HG03196 (cell line): ENCODE data around the gene BMPR1B.

ENCODE experiments used
- ATAC-seq: cut with Tn5 transposase; IDR thresholded peaks from one replicate; pipeline ENCODE4 v1.9.1; 2021; ENCODE audit not compliant: unreplicated experiment

The BMPR1B gene

DNA sequence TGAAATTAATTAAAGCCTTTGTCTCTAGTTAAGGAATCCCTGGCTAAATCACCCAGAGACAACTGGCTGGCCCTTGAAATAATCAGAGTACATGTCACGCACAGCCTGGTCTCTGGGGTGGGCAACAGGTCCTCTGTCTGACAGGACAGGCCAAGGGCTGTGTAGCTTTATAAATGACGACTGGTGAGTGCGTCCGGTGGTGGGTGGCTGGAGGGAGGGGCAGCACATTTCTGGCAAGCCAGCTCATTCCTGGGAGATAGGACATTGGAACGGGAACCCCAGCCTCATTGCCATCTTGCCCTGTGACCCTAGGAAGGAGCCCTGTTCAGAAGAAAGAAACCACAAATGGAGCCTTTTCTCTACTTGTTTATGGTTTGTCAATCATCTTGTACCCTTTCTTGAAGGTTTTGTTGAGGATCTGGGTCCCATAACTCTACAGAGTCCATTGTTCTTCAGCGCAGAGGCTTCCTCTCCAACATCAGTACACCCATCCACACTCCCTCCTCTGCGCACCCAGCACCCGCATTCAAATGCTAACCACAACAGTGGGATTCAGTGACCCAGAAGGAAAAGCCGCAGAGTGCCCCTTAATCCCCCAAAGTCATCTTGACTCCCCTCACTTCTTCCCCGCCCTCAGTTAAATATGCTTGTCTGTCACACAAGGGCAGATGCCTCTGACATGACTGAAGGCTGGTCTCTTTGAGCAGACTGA lies 422.9 kb downstream of the BMPR1B start:
- ATAC-seq = no peak

DNA sequence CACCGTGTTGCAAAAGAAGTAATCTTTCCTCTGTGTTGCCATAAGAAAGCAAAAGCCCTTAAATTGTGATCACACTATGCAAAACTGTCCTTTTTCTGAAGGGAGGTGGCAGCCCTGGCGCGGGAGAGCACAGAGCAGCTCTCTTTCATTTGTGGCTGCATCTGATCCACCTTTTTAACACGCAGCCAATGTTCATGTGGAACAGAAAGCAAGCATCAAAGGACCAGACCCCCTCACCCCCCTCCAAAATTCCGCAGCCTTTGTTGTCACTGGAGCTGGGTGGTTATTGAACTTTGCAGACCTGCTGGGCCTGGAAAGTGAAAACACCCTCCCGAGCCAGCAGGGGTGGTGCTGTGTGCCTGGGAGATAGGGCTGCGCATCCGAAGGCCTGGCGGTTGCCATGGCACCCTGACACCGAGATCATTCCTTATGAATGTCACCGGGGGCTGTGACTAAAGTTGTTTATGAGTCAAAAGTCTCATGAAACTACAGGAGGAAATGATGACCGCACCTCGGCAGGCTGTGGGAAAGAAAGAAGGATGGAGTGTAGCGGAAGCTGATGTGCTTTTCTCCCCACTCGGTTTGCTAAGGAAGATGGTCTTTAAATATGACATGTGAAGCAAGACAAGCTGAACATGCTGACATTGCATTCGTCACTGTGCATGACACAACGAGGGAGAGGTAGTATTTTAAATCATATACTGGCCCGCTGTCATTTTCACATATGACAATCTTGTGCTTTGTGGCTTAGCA lies 423.7 kb downstream of the BMPR1B start:
- ATAC-seq = no peak

DNA sequence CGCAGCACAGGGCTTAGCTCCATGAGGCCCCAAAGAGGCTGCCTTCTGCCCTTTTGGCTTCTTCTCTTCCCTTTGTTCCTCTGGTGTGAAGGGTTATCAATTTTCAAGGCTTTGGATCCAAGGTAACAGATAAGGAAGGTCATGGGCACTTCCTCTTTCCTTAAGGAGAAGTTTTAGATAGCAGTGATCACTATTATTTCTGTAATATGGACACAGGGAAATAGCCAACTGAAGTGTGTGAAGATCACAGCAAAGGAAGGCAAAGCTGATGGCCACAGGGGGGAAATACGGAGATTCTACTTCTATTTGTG lies 424.2 kb downstream of the BMPR1B start:
- no peak for ATAC-seq

DNA sequence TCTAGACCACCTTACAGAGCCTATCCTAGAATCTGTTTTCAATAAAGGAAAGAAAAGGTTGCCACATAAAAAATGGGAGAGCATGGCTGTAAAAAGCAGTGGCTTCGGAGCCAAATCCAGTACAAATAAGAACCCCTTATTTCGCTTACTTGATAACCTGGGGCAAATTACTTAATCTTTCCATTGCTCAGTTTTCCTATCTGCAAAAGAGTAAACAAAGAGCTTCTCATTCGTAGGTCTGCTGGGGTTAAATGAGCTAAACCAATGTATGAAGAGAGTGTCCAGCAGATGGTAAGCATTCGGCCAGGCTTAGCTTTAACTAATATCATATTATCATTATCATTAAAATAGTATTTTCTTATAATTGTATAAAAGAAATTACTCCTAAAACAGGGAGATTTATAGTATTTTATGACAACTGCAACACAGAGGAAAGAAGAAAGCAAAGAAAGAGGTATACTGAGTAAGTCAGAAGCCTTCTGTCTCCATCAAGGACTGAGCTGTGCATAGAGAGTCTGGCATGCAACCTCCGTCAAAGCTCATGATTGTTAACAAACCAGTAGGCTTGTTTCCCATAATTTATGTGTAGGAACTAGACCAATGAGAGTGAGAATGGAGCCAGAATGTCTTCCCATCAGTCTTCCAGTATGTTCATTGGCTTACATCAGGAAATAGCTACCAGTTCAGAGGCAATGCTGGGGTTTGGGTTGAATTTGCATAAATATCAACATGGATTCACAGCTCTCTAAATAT lies 426.1 kb downstream of the BMPR1B start:
- no peak for ATAC-seq

DNA sequence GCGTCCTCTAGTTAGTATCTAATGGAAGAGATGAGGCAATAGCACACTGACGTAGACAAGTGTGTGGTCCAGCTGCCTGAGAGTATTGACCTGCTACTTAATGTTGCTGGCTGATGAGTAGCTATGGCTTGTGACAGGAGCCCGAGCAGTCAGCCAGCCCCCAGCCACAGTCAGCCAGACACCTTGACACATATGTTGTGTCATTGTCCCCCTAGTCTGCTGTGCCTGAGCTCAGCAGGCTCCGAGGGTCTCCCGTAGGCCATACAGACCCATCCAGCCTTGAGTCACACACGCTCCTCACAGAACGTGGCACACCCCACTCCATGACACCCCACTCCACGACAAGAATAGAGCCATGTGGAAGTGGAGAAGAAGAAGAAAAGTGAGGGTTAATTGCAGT lies 428.9 kb downstream of the BMPR1B start:
- no peak for ATAC-seq

DNA sequence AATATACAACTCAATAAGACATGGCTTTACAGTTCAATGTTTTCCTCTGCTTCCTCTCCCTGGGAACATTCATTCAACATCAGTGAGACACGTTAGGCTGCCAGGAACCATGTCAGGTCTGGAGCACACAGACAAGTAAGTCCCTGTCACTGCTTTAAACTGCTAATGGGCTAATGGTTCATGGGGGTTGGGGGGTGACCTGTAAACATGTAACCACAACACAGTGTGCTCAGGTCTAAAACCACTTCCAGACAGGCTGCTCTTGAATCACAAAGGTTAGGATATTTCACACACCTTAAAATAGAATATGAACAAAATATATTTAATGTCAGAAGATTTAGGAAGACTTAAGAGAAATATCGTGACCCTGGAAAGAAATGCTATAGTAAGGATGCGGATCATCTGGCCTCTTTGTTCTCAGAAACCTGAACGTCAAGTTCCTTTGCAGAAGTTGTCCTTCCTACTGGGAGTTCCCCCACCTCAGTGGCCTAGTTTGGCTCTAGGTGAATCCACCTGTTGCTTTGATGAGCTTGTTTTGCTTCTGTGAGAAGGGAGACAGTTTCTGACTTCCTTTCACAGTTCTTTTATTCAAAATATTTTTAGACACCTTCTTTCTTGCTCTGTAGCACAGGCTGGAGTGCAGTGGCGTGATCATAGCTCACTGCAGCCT lies 431.1 kb downstream of the BMPR1B start:
- no peak for ATAC-seq

DNA sequence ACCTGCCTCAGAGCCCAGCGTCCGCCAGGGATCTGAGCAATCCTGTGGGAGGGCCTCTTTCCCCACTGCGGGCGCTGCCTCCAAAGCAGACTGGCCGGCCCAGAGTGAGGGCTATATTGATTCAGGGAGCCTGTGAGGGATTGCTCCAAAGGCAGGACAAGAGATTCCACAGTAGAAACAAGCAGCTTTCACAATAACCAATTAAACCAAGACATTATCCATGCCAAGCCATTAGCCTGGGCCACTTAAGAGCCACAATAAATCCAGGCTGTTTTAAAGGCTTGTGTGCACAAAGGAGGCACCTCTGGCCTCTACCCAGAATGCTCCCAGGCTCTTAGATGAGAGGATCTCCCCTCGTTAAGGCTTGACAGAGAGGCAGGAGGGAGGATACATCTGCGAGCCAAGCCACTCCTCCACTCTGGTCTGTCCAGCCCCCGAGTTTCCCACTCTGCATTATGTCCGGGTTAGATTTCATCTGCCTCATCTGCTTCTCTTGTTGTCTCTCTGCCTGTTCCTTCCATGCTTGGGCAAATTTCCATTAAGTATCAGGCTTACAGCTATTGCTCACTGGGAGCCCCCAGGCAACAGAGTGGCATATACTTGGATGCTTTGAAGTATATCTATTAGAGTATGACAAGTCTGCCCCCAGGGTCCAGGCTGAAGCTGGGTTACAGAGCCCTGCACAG lies 433.1 kb downstream of the BMPR1B start:
- ATAC-seq = no peak

DNA sequence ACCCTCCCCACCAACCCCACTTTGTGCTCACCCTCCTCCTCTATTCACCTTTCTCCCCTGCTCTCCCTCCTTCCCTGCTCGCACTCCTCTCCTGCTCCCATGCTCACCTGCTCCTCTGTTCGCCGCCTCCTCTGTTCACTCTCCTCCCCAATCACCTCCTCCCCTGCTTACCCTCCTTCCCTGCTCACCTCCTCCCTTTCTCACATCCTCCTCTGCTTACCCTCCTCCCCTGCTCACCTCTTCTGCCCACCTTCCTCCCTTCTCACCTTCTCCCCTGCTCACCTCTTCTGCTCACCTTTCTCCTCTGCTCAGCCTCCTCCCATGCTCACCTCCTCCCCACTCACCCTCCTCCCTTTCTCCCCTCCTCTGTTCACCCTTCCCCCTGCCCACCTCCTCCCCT lies 433.8 kb downstream of the BMPR1B start:
- no peak for ATAC-seq

DNA sequence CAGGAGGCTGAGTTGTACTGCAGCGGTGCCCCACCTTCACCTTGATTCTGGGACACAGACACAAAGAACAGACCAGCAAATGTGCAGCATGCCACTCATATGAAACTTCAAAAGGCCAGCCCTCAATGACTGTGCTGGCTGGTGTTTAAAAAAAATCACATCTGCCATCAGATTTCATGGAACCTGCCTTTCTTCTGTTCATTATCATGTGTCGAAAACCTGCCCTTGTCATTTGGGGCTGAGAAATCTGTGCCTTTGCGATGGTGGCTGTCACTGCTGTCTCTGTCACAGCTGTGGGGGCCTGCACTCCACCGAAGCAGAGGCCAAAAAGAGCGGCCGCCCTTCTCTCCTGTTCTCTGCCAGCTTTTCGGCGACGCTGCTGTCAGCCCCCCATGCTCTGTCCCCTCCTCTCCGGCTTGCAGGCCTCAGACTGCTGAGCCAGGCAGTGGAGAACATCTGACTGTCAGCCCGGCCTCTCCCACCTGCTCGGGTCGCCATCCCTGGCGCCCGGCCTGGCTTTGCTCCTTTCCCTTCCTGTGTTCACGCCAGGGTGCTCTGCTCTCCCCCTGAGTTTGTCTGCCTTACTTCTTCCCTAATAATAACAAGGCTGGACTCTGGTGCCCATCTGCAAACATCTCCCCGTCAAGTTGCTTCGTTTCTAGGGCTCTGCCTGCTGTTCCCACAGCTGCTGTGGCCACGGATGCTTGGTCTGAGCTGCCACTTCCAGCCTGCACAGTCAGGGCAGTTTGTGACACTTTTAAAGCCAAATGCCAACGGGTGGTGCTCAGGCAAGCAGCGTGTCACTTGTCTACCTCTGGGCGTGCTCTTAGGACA lies 435.9 kb downstream of the BMPR1B start:
- ATAC-seq = no peak

DNA sequence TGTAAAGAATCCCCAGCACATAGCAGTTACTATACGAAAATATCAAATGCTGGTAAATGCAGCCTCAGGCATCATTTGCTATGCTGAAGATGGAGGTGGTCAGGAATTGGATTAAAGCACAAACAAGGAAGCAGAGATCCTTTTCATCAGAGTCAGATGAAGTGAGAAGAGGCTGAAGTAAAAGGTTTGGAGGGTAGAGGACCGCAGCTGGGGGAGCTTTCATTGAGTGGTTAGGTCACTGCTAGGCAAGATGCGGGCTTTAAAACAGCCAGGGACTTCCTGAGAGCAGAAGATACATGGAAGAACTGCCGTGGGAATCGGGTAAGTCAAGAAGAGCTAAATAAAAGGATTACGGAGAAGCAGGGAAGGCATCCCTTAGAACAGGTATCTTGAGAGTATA lies 439.6 kb downstream of the BMPR1B start:
- no peak for ATAC-seq

DNA sequence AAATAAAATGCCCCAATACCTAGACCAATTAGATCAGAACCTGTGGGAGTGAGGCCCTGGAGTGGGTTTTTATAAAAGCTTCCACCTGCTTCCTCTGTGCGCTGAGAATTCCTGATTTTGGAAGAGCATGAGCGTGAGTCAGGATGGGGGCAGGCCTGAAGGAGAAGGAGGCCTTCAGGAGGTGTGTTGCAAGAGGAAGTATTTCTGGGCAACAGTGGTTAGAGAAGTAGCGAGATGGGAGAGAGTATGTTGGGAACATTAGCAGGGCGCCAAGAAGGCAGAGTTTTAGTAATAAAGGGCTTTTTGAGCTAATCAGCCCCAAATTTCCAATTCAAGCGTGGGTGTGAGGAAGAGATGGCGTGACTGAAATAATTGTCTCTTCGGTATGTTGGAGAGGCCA lies 441.2 kb downstream of the BMPR1B start:
- ATAC-seq = no peak

DNA sequence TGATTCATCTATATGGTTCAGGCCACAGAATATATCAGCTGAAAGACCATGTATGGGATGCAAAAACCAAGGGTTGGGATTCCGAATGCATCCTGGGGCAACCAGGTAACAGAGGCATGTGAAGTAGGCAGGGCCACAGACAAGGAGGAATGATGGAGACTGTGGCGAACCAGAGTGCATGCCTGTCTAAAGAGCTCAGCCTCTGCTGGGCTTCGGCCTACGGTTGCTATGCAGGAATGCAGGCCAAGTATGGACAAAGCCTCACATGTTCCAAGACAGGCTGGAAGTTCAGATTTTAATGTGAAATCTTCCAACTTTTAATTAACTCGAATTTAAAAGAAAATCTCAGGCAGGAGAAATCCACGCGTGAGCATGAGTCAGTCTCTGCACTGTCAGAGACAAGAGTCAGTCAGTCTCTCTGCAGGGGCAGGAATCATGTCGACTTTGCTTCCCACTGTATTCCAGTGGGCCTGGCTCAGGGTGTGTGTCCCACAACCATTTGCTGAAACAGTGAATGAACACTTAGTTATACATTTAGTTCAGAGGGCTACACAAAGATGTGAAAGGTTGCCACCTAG lies 446.6 kb downstream of the BMPR1B start:
- ATAC-seq = no peak

DNA sequence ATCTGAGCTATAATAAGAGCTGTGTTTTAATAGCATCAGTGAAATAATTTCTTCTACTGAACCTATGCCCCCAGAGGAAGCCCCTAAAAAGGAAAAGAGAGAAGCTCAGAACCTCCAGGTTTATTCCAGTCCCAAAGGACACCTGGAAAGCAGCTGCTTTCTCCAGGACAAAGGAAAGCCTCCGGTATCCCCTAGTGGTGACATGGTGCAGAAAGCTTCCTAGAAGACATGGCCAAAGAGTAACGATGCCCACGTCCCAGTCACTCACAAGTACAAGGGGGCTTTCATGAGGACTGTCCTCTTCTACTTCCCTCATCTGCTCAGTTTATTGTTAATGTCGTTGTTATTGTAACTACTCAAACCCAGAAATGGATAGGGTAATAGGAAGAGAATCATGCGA lies 447.1 kb downstream of the BMPR1B start:
- ATAC-seq = no peak
